Lower lobe of right lung (tissue), 2 donors: ENCODE measurements around the gene MAP2K4. TPM values are rescaled to one million over a fixed set of nuclear protein-coding genes. Genes with fewer than 3 reads are reported as not detected.

Experiments
- ATAC-seq, 2 donors: fragments of 200-7000 bp; cut with Tn5 transposase; one replicate each; pipeline ENCODE4 v1.9.1; 2020 to 2022; ENCODE audit warnings: mild to moderate bottlenecking in 2 of 2, moderate library complexity in 2 of 2
- DNase-seq: peaks from one replicate; pipeline ENCODE4 v3.0.0-alpha.2; 2020
- H3K27ac ChIP-seq: fragments of 200-600 bp; one replicate; pipeline ENCODE4 v1.8.0; 2022
- H3K27me3 ChIP-seq: fragments of 200-600 bp; one replicate; pipeline ENCODE4 v1.8.0; 2022; ENCODE audit warnings: low read depth
- H3K36me3 ChIP-seq: fragments of 200-600 bp; one replicate; pipeline ENCODE4 v1.8.0; 2022; ENCODE audit warnings: mild to moderate bottlenecking
- H3K4me1 ChIP-seq: fragments of 200-600 bp; one replicate; pipeline ENCODE4 v1.8.0; 2022
- H3K4me3 ChIP-seq: fragments of 200-600 bp; one replicate; pipeline ENCODE4 v1.8.0; 2022; ENCODE audit warnings: mild to moderate bottlenecking
- H3K9me3 ChIP-seq: fragments of 200-600 bp; one replicate; pipeline ENCODE4 v1.8.0; 2022
- CTCF ChIP-seq: fragments of 200-600 bp; IDR thresholded peaks from one replicate; pipeline ENCODE4 v1.8.0; 2022; ENCODE audit warnings: antibody characterized with exemption, mild to moderate bottlenecking
- intact Hi-C: fragments of 100-400 bp; cut with DNase I; formaldehyde crosslinking; loops from one replicate; pipeline ENCODE4 v1.11.0; 2022
- total RNA-seq: library from RNA; stranded (reverse); fragmentation: NEBNext Ultra II Directional; extraction: Animal tissue kit (Norgen Biotek cat#: 25700); gene quantifications from one replicate; pipeline ENCODE4 v1.2.1, GENCODE V29; 2021
- donor health status: DM: no; HTN: yes; CAD: no; lungs with severe emphysema.

Gene MAP2K4
- total RNA-seq, 1 donor from 2014 or later: 33.0 TPM

DNA sequence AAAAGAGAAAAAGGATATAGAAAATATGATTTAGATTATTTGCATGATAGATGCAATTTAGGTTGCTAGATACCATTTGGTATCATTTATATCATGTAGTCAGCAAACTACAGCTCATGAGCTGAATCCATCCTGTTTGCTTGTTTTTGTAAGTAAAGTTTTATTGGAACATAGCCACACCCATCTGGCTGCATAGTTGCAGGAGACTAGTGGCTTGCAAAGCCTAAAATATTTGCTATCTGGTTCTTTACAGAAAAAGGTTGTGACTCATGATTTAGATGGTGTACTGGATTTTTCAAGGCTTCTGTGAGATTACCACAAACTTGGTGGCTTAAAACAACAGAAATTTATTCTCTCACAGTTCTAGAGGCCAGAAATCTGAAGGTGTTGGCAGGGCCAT lies 49.9 kb downstream of the MAP2K4 start:
- Histone ChIP-seq H3K4me1 (no peaks in the 10 kb centered on the region), H3K4me3 (no peak overlapping the region), H3K27ac (no peak overlapping the region), H3K27me3 (no peaks in the 10 kb centered on the region), H3K9me3 (no peaks in the 10 kb centered on the region), H3K36me3 (peaks cover 10% of the 10 kb centered on the region)
- DNase-seq (no peak), ATAC-seq (no peak)
- intact Hi-C loops: no loop called here
- TF ChIP-seq CTCF: no peak

DNA sequence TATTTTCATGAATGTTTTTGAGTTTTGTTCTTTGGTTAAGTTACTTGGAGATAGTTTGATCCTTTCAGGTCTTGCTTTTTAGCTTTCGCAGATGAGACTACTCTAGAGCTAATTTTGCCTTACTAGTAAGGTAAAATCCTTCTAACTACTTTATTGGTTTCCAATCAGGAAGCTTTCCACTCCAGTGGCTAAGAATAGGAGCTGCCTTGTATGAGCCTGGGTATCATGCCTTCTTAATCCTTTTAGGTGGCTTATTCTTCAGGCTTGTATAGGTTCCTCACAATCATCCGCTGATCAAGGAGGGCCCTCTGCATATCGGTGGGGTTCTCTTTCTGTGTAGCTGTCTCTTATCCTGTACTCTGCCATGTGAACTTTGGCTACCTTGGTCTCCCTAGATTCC lies 53.7 kb downstream of the MAP2K4 start:
- no peak for ATAC-seq
- Histone ChIP-seq H3K4me1 (no peaks in the 10 kb centered on the region), H3K27ac (no peak overlapping the region), H3K4me3 (no peak overlapping the region), H3K9me3 (no peaks in the 10 kb centered on the region), H3K36me3 (peaks cover 10% of the 10 kb centered on the region), H3K27me3 (no peaks in the 10 kb centered on the region)
- TF ChIP-seq CTCF: no peak
- intact Hi-C loops: no loop called here
- no peak for DNase-seq

DNA sequence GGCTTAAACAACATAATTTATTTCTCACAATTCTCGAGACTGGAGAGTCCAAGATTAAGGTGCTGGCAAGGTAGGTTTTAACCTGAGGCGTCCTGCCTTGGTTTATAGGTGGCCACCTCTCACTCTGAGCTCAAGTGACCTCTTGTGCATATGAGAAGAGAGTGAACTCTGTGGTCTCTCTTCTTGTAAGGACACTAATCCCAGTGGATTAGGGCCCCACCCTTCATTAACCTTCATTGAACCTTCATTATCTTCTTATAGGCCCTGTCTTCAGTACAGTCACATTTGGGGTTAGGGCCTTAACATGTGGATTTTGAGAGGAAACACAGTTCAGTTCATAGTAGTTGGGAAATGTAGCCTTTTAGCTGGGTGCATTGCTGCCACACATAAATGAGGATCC lies 57.1 kb downstream of the MAP2K4 start:
- Histone ChIP-seq H3K36me3 (peaks cover 18% of the 10 kb centered on the region), H3K27me3 (no peaks in the 10 kb centered on the region), H3K9me3 (no peaks in the 10 kb centered on the region), H3K27ac (no peak overlapping the region), H3K4me3 (no peak overlapping the region), H3K4me1 (no peaks in the 10 kb centered on the region)
- no peak for ATAC-seq
- DNase-seq: no peak
- intact Hi-C loops: no loop called here
- no peak for TF ChIP-seq CTCF

- Histone ChIP-seq H3K4me1 (no peaks in the 10 kb centered on the region), H3K27ac (no peak overlapping the region), H3K27me3 (no peaks in the 10 kb centered on the region), H3K36me3 (peaks cover 25% of the 10 kb centered on the region), H3K4me3 (no peak overlapping the region), H3K9me3 (no peaks in the 10 kb centered on the region)
- DNase-seq: no peak
- no peak for TF ChIP-seq CTCF
- intact Hi-C loops: no loop called here
- no peak for ATAC-seq
These were observed 58.1 kb downstream of the MAP2K4 start for GRCh38 chr17:12078791-12079190.

- no peak for ATAC-seq
These were observed 61.0 kb downstream of the MAP2K4 start for GRCh38 chr17:12081720-12082119.

More at GRCh38 chr17:12081720-12082119, 61.0 kb downstream of the MAP2K4 start:
- Histone ChIP-seq H3K36me3 (peaks cover 19% of the 10 kb centered on the region), H3K4me1 (no peaks in the 10 kb centered on the region), H3K9me3 (no peaks in the 10 kb centered on the region), H3K27ac (no peak overlapping the region), H3K27me3 (no peaks in the 10 kb centered on the region), H3K4me3 (no peak overlapping the region)
- no peak for TF ChIP-seq CTCF
- DNase-seq: no peak
- intact Hi-C loops: no loop called here
